Esophagus muscularis mucosa (tissue), 3 donors: Measurements from ENCODE around the gene TOLLIP.

Source experiments
- POLR2AphosphoS5 ChIP-seq, 2 donors: sonication (generic); formaldehyde crosslinking; IDR thresholded peaks; one replicate each; pipeline ENCODE4 v1.6.1; 2017; ENCODE audit warnings: antibody characterized with exemption in 2 of 2
- TF ChIP-seq, protein P1 (sequence below), 3 experiments: fragments of 200-600 bp in 2 of 3; fragments of 450-650 bp in 1 of 3; sonication (generic) in 2 of 3; IDR thresholded peaks; one replicate each; pipeline ENCODE4 v1.5.1; 2017 to 2019; ENCODE audit warnings: antibody characterized with exemption in 3 of 3, mild to moderate bottlenecking in 2 of 3, moderate library complexity in 1 of 3

DNA sequence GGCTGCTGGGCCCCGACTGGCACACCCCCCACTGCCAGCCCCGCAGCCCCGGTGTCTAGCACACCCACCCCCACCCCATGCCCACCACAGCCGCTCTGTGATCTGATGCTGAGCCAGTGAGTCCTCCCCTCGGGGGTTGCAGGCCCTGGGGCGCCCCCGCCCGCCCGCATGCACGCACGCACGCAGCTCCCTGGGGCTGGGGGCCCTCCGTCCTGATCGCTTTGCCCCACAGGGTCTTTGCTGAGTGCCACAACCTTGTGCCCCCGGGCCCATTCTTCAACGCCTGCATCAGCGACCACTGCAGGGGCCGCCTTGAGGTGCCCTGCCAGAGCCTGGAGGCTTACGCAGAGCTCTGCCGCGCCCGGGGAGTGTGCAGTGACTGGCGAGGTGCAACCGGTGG lies 54.3 kb downstream of the TOLLIP start:
- TF ChIP-seq, protein P1, sequence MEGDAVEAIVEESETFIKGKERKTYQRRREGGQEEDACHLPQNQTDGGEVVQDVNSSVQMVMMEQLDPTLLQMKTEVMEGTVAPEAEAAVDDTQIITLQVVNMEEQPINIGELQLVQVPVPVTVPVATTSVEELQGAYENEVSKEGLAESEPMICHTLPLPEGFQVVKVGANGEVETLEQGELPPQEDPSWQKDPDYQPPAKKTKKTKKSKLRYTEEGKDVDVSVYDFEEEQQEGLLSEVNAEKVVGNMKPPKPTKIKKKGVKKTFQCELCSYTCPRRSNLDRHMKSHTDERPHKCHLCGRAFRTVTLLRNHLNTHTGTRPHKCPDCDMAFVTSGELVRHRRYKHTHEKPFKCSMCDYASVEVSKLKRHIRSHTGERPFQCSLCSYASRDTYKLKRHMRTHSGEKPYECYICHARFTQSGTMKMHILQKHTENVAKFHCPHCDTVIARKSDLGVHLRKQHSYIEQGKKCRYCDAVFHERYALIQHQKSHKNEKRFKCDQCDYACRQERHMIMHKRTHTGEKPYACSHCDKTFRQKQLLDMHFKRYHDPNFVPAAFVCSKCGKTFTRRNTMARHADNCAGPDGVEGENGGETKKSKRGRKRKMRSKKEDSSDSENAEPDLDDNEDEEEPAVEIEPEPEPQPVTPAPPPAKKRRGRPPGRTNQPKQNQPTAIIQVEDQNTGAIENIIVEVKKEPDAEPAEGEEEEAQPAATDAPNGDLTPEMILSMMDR (IDR thresholded peaks at IDR 0.05): no peak
- no peak for TF ChIP-seq POLR2AphosphoS5 (IDR thresholded peaks at IDR 0.05)
